OCI-M2 (cell line): ENCODE results near the gene VSTM1.
"Not testable (repeated sequence)": the region's sequence is repeated elsewhere in the genome, so short reads cannot be mapped to it uniquely, and the experiment has no call there.

Experiments
- DNase-seq: peaks from one replicate; lab custom pipeline; 2025; ENCODE audit not compliant: unreplicated experiment; lab: John Stamatoyannopoulos, UW

VSTM1 gene

DNA sequence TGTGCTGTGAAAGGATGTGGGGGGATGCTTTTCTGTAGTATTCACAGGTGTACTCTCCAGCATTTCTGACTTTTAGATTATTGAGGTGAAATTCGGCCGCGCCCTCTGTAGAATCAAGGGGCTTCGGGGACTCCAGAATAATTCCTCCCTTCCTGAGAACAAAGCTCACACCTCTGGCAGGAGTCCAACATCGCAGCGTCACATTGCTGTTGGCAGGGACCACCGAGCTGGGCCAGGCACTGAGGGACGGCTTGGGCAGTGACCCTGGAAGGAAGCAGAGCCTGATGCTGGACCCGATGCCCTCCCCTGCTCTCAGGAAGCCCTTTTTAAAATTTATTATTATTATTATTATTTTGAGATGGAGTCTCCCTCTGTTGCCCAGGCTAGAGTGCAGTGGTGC lies 11.2 kb upstream of the VSTM1 start:
- DNase-seq: no peak

DNA sequence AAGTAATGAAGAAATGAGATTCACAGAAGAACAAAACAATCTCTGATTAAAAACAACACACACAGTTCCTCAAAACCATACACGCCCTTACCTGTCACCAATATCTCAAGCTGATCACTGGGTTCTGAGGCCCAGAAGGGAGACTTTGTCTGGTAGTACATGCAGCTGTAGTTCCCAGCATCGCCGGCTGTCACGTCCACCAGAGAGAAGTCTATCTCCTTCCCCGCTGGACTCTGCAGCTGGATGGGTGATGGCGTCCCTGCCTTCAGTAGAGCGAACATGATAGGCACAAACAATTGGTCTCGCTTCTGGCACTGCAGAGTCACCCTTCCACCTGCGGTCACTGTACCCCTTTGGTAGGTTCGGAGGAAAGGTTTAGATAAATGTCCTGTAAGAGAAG lies 10.1 kb upstream of the VSTM1 start:
- no peak for DNase-seq

DNA sequence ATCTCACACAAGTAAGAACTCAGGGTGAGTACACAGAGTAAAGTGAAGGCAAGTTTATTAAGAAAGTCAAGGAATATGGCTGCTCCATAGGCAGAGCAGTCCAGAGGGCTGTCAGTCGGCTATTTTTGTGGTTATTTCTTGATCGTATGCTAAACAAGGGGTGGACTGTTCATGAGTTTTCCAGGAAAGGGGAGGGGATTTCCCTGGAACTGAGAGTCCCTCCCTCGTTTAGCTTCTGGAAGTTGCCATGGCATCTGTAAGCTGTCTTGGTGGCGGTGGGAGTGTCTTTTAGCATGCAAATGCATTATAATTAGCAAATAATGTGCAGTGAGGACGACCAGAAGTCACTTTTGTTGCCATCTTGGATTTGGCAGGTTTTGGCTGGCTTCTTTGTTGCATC lies 5.8 kb upstream of the VSTM1 start:
- no peak for DNase-seq

DNA sequence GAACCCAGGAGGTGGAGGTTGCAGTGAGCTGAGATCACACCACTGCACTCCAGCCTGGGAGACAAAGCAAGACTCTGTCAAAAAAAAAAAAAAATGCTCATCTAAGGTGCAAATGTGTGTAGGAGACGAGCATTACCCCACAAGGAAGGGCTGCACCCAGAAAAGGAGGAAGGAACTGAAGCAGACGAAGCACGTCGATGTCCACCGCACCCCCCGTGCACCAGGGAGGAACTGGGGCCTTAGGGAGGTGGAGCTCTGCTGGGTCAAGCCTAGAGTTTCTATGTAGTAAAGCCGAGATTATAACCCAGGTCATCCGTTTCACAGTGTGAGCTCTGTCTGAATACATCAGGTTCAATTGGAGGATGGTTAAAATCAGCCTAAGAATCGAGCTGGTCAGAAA lies 1.1 kb downstream of the VSTM1 start:
- no peak for DNase-seq

DNA sequence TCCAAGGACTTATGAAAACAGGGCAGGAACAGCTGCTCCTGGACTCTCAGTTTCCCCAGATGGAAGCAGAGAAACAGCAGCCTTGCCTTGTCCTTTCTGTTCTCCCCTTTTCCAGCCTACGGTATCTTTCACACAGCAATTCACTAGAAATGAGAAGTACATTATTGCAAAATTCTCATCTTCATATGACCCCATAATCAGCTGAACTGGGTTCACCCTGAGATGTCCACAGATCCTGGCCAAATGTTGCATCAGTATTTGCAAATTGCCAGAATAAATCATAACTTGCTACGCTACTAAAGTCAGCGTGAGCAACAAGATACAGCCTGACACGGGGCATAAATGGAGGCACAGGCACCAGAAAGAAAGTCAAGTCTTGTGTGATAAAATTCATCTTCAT lies 16.1 kb downstream of the VSTM1 start:
- DNase-seq: no peak

DNA sequence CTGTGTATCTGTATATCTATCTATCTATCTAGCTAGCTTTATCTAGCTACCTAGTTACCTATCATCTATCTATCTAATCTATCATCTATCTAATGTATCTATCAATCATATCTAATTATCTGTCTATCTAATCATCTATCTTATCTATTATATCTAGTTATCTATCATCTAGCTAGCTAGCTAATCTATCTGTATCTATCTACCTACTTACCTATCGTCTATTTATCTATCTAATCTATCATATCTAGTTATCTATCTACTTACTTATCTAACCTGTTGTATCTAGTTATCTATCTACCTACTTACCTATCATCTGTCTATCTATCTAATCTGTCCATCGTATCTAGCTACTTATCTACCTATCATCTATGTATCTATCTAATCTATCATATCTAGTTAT lies 17.9 kb downstream of the VSTM1 start:
- no peak for DNase-seq

DNA sequence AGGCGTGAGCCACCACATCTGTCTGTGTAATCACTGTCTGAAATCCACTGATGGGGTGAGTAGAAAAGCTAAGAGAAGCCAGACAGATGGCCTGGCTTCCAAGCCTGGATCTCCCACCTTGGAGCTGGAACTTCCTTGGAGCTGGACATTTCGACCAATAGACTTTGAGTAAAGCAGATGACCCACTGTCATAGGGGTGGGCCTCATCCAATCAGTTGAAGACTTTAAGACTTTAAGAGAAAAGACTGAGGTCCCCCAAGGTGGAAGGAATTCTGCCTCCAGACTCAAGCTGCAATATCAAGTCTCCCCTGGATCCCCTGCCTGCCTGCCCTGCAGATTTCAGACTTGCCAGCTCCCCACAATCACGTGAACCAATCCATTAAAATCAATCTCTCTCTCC lies 20.7 kb downstream of the VSTM1 start:
- DNase-seq: no peak

DNA sequence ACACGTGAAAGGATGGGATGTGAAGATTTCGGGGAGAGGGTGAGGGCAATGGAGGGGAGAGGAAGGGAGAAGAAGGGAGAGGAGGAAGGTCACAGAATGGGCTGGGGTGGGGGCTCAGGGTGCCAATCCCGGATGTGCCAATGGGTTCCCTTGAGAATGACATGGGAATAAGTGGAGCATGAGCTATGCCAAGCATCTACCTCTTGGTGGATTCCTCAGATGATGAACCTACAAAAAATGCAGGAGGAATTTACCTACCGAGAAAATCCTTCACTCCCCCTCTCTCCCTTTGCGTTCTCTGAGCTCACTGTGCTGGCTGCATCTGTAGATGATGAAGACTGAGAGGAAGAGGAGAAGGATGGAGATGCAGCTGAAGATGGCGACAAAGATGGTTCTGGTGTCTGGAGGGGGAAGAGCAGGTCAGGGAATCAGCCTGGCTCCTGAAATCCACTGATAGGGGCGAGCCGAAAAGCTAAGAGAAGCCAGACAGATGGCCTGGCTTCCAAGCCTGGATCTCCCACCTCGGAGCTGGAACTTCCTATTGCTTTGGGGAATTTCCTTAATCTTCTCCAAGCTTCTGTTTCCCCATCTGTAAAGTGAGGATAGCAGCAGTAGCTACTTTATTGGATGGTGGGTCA lies 21.6 kb downstream of the VSTM1 start:
- DNase-seq: no peak

DNA sequence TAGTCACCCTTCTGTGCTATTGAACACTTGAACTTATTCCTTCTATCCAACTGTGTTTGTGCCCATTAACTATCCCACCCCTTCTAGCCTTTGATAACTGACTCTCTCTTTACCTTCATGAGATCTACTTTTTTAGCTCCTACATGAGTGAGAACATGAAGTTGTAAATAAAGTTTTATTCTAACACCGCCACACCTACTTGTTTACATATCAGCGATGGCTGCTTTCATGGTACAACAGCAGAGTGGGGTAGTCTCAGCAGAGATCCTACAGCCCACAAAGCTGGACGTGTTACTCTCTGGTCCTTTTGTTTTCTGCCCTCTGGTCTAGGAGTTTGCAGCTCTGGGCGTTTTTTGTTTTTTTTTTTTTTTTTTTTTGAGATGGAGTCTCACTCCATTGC lies 23.7 kb downstream of the VSTM1 start:
- DNase-seq: no peak

DNA sequence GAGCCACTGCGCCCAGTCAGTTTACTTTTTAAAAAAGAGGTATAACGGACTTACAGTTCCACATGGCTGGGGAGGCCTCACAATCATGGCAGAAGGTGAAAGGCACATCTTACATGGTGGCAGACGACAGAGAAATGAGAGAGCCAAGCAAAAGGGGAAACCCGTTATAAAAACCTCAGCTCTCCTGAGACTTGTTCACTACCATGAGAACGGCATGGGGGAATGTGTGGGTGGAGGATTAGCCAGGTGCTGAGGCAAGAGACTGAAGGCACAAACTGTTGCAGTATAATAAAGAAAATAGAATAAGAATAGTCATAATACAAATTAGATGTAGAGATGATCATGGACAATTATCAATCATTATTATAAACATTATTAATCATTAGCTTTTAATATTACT lies 27.2 kb downstream of the VSTM1 start:
- DNase-seq: not testable (repeated sequence)

DNA sequence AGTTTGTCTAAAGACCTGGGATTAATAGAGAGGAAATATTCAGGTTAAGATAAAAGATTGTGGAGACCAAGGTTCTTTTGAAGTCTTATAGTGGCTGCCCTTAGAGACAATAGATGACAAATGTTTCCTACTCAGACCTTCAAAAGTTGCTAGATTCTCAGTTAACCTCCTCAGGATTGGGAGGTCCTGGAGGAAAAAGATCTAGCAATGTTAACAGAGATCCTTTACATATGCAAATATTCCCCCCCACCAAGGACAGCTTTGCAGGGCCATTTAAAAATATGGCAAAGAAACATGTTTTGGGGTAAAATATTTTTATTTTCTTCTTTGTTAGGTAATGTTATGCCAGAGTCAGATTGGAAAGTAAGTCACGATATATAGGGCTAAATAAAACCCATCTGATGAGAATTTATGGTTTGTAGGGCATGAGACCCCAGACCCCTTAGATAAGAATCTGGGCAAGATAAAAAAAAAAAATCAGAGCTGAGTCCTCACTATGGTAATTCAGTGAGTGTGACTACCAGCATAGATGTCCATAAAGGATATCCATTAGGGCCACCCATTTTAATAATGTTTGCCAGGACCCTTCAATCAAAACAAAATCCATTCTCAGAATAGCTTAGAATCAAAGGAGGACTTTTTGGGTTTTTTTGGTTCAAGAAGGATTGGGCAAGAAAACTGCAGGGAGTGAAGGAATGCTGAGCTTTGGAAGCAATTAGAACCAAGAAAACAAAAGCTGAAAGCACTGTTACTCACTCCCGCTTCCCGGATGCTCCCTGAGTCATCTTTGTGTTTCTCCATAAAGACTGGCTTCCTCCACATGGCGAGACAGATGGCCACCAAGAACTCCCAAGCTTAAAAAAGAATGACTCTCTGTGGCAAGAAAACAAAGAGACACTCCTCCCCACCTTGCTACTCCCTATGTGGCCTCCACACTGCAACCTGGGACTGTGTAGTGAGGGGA lies 28.2 kb downstream of the VSTM1 start:
- no peak for DNase-seq

DNA sequence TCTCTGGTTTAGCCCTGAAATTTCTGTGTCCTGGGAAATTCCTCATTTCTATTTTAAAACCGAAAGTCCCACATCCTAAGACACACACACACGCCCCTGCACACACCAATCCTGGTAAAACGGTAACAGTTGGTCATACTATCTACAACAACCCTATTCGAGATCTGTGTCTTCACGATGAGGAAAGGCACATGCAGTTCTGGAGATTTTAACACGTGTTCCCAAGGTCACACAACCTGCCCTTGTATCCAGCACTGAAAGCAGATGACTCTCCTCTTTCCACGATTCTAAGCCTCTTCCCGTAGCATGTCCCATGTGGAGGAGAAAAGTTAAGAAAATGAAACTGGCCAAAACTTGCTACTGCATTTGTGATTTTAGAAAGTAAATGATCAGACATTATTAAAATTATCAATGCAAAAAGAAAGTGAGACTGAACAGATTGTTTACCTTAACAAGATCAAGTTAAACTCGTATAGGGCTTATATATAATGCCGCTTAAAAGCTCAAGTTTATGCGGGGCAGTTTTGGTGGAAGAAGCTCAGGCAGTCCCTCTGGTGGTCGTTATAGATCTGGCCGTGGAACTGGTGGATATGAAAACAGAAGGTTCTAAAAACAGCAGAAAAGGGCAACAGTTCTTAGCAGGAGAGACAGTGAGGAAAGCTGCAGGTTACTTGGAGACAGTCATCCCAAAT lies 32.7 kb downstream of the VSTM1 start:
- peak; percentile 28 for DNase-seq

DNA sequence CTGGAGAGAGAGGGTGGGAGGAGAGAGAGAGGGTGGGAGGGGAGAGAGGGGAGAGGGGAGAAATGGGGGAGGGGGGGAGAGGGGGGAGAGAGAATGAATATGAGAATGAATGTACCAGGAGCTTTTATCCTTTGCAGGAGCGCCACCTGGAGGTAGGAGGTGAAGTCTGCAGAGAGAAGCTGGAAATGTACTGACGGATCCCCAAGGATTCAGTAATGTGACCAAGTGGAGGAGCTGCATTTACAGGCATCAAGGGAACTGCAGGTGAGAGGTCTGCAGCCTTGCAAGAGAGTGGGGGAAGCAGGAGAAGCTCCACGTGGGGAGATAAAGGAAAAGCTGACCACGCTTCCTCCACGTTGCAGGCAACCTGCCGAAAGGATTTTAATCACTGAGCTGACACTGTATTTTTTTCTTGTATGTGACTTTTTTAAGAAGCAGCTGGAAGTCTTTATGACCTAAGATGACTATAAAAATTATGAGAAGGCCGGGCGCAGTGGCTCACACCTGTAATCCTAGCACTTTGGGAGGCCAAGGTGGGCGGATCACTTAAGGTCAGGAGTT lies 33.7 kb downstream of the VSTM1 start:
- peak; percentile 33 for DNase-seq

DNA sequence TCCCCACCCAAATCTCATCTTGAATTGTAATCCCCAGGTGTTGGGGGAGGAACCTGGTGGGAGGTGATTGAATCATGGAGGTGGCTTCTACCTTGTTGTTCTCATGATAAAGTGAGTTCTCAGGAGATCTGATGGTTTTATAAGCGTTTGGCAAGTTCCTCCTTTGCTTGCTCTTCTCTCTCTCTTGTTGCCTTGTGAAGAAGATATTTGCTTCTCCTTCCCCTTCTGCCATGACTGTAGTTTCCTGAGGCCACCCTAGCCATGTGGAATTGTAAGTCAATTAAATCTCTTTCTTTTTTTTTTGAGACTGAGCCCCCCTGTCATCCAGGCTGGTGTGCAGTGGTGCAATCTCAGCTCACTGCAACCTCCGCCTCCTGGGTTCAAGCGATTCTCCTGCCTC lies 34.4 kb downstream of the VSTM1 start:
- no peak for DNase-seq

DNA sequence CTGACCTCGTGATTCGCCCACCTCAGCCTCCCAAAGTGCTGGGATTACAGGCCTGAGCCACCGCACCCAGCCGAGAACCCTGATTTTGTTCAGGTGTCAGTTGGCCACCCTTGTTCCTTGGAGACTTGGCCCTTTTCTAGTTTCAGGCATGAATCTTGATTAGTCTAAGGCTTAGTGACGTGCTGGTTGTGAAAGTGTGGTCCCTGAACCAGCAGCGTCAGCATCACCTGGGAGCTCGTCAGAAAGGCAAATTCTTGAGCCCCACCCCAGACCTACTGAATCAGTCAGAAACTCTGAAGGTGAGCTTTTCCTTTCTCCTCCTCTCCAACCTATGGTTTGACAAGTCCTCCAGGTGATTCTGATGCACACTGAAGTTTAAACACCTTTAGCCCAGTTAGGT lies 37.0 kb downstream of the VSTM1 start:
- no peak for DNase-seq

DNA sequence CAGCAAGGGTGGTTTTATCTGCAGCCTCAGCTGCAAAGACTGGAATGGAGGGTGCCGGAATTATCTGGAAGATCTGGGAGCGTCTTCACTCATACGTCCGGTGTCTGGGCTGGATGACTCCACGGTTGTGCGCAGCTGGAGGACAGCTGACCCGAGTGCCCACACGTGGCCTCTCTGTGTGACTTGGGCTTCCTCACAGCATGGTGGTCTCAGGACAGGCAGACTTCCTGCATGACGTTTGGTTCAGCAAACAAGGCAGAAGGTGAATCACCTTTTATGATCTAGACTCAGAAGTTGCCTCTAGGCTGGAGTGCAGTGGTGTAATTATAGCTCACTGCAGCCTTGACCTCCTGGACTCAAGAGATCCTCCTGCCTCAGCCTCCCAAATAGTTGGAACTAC lies 39.0 kb downstream of the VSTM1 start:
- DNase-seq: no peak

DNA sequence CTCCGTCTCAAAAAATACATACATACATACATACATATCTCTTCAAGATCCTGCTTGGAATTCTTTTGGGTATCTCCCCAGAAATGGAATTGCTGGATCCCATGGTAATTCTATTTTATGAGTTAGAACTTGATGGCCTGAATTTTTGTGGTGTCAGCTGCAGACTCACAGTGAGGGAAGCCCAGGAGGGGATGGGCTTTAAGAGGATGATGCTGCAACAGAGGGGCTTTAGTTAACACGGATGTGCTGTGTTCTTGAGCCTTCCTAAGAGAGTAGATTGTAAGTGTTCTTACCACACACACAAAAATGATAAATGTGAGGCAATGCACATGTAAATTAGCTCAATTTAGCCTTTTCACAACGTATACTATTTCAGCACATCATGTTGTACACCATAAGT lies 40.5 kb downstream of the VSTM1 start:
- DNase-seq: no peak

DNA sequence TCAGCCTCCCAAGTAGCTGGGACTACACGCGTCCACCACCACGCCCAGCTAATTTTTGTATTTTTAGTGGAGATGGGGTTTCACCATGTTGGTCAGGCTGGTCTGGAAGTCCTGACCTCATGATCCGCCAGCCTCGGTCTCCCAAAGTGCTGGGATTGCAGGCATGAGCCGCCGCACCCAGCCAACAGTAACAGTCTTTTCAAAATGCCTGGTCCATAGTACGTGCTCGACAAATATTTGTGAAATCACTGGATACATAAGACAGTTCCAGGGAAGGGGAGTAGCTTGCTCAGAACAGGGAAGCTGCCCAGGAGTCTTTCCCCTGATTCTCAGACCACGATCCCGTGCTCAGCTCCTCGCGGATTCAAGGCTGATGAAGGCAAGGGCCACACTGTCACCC lies 41.8 kb downstream of the VSTM1 start:
- DNase-seq: no peak

DNA sequence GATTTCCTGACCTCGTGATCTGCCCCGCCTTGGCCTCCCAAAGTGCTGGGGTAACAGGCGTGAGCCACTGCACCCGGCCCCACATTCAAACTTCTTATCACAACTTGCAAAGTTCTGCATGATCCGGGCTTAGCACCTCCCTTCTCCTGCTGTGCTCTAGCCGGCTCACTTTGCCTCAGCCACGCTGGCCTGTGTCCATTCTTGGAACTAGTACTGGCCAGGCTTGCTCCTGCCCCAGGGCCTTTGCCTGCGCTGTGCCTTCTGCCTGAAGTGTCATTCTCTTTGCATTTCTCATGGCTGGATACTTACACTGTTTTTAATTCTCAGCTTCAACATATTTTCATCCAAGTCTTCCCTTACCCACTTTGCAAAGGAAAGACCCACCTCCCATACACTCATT lies 42.3 kb downstream of the VSTM1 start:
- DNase-seq: no peak

DNA sequence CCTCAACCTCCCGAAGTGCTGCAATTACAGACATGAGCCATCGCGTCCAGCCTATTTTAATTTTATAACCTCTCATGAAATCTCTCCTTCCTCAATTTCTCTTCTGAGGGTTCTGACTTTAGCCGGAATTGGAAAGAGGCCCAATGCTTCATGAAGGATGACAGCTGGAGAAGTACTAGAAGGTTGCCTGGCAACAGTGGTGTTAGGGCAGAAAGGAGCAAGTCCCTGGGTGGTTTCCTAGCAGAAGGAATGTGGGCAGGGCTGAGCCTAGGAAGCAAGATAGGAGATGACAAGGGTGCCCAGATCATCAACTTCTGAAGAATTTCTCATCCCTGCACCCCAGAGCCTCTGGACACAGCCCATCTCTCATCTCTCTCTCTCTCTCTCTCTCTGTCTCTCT lies 46.4 kb downstream of the VSTM1 start:
- DNase-seq: no peak

DNA sequence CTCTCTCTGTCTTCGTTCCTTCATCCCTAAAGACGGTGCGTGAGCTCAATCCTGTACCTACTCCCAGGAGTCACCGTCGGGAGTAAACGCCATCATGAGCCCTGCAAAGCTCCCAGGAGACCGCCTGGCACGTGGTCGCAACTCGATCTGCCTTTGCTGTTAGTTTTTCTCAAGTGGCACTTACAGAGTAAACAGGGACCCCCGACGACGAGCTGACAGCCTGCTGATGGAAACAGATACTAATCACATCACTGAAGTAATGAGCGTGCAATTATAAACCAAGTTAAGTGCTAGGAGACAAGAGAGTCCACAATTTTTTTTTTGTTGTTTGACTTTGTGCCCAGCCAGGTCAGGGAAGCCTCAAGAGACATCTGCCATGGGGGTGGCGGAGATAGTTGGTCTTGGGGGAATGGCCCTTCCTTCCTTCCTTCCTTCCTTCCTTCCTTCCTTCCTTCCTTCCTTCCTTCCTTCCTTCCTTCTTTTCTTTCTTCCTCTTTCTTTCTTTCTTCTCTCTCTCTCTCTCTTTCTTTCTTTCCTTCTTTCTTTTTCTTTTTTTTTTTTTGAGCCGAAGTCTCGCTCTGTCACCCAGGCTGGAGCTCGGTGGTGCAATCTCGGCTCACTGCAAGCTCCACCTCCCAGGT lies 48.7 kb downstream of the VSTM1 start:
- DNase-seq: no peak
